Activated naive CD8-positive, alpha-beta T cell treated with anti-CD3 and anti-CD28 coated beads, Interleukin-2, amount 10 ng/mL, durations not matched to agents 7 days and 5 days (primary cell): ENCODE measurements around the gene ACOT7. TPM values are rescaled to one million over a fixed set of nuclear protein-coding genes. Genes with fewer than 3 reads are reported as not detected.

Source experiments
- ATAC-seq: fragments of 150-1000 bp; cut with Tn5 transposase; one replicate; pipeline ENCODE4 v1.10.0; 2021; ENCODE audit warnings: low read depth, moderate library complexity
- POLR2A ChIA-PET: fragments of 350-600 bp; sonication (Branson Sonifier 250); formaldehyde crosslinking; loops from one replicate; lab custom pipeline; 2021; ENCODE audit warnings: antibody characterized with exemption; lab: Charles Lee
- DNase-seq: peaks from one replicate; pipeline ENCODE4 v3.0.0; 2021
- H3K27ac Mint-ChIP-seq: one replicate; pipeline ENCODE4 v1.8.0; 2022; ENCODE audit warnings: mild to moderate bottlenecking, mixed read lengths
- H3K27me3 Mint-ChIP-seq: one replicate; pipeline ENCODE4 v1.8.0; 2022; ENCODE audit warnings: mild to moderate bottlenecking, moderate library complexity, mixed read lengths
- H3K36me3 Mint-ChIP-seq: one replicate; pipeline ENCODE4 v1.8.0; 2021; ENCODE audit warnings: mild to moderate bottlenecking, mixed read lengths
- H3K4me1 Mint-ChIP-seq: one replicate; pipeline ENCODE4 v1.8.0; 2021; ENCODE audit warnings: mixed read lengths
- H3K4me3 Mint-ChIP-seq: one replicate; pipeline ENCODE4 v1.8.0; 2022; ENCODE audit warnings: mild to moderate bottlenecking, moderate library complexity, mixed read lengths
- H3K9me3 Mint-ChIP-seq: one replicate; pipeline ENCODE4 v1.8.0; 2021; ENCODE audit warnings: mixed read lengths
- total RNA-seq, 2 experiments: library from RNA; stranded (reverse); gene quantifications; one replicate each; pipeline ENCODE4 v1.2.3, GENCODE V29; 2021

ACOT7 gene
- total RNA-seq, 2 experiments from 2014 or later: 43.9 to 52.8 TPM

DNA sequence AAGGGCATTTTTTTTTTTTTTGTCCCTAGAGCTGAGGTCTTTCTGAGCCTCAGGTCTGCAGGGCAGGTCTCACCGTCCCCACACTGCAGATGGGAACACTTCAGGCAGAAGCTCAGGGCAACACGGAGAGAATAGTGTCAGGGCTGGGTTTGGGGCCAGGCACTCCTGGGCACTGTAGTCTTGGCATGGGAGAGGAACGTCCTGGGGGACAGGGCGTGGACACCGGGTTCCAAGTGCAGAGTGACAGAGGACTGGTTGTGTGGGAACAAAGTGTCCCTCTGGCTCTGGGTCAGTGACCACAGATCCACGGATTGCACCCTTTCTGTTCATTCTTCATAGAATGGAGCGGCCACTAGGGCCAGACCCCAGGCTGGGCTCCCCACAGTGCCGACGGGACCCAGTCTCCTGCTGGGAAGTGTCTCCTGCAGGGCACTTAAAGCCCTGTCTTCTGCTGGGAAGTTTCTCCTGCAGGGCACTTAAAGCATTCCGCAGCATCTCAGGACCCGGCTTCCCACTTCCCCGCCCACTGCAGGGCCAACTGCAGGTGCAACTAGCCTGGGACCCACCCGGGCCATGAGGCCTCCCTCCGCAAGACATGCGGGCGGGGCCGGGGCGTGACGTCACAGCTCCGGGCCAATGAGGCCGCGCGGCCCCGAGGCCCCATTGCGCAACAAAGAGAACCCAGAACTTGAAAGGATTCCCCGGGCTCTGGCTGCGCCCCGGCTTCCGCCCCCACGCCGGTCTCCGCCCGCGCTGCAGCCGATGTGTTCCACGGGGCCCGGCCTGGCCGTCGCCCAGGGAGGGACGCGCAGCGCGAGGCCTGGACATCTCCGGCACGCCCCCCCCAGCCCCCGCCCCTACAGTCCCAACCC, 133.8 kb downstream of the ACOT7 start:
- POLR2A ChIA-PET: interaction anchor here (0.7 kb wide), 1 partner anchor 161 kb away, joined by 3 read pairs; no protein-coding TSS in a partner anchor
- H3K4me1 Mint-ChIP-seq: peaks cover 6% of the 10 kb centered on the region
- peaks cover 17% of the 10 kb centered on the region for H3K27me3 Mint-ChIP-seq

DNA sequence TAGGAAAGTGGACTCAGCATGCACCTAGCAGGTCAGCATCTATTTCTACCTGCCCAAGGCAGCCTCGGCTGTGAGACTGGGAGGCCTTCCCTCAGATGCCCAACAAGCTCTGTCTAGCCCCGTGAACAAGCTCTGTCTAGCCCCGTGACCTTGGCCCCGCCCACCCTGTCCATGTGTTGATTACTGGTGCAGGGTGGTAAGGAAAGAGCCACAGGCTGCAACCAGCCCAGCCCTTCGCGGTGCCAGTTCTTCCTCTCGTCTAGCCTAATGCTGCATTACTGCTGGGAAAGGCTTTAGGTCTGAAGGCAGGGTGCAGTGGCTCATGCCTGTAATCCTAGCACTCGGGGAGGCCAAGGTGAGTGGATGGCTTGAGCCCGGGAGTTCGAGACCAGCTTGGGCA, 134.9 kb downstream of the ACOT7 start:
- ATAC-seq: no peak
- H3K9me3 Mint-ChIP-seq: no peaks in the 10 kb centered on the region
- peaks cover 17% of the 10 kb centered on the region for H3K27me3 Mint-ChIP-seq
- H3K4me1 Mint-ChIP-seq: peaks cover 6% of the 10 kb centered on the region
- no peak overlapping the region for H3K4me3 Mint-ChIP-seq
- H3K36me3 Mint-ChIP-seq: no peaks in the 10 kb centered on the region
- no peak for DNase-seq
- POLR2A ChIA-PET: no interaction called here
- no peak overlapping the region for H3K27ac Mint-ChIP-seq

More for the DNA sequence above, 133.8 kb downstream of the ACOT7 start:
- H3K9me3 Mint-ChIP-seq: no peaks in the 10 kb centered on the region
- peak; percentile 88 for DNase-seq
- peak; percentile 79 for ATAC-seq
- H3K4me3 Mint-ChIP-seq: peak overlapping the region; percentile 52
- H3K27ac Mint-ChIP-seq: no peak overlapping the region
- no peaks in the 10 kb centered on the region for H3K36me3 Mint-ChIP-seq

DNA sequence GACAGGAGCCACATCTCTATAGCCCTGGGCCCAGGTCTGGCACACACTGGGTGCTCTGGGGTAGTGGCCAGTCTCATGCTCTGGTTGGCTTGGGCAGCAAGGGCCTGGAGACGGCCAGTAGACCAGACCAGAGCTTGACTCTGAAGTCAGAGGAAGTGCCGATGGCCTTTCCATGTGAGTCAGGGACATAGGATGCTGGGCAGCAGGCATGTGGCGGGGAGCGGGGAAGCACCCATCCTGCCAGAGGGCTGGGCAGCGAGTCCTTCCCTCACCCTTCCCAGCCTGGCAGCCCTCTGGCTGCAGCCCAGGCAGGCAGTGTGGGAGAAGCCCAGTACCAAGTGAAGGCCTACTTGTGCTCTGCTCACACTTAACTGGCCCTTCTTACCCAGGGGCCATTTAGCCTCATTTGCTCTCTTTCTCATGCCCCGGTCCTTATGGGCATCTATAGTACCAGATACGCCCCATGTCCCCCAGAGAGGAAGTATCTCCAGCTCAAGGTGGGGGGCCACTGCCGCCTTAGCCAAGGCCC, 136.0 kb downstream of the ACOT7 start:
- Mint-ChIP-seq H3K4me3 (no peak overlapping the region), H3K27ac (no peak overlapping the region), H3K4me1 (peaks cover 2% of the 10 kb centered on the region), H3K36me3 (no peaks in the 10 kb centered on the region), H3K27me3 (peaks cover 17% of the 10 kb centered on the region), H3K9me3 (no peaks in the 10 kb centered on the region)
- POLR2A ChIA-PET: no interaction called here
- no peak for DNase-seq
- ATAC-seq: no peak

DNA sequence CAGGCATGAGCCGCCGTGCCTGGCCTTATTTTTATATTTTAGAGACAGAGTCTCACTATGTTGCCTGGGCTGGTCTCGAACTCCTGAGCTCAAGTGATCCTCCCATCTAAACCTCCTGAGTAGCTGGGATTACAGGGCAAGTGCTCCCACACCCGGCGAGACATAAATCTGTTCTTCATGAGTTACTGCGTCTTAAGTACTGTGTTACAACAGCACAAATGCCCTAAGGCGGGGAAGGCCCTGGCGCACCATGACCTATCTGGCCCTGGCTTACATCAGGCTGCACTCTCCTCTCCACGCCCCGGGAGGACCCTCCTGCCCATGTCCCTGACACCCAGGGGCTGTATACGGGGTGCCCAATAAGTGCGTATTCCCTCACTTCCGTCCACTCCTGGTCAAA, 136.9 kb downstream of the ACOT7 start:
- ATAC-seq: no peak
- POLR2A ChIA-PET: no interaction called here
- H3K27me3 Mint-ChIP-seq: peaks cover 14% of the 10 kb centered on the region

DNA sequence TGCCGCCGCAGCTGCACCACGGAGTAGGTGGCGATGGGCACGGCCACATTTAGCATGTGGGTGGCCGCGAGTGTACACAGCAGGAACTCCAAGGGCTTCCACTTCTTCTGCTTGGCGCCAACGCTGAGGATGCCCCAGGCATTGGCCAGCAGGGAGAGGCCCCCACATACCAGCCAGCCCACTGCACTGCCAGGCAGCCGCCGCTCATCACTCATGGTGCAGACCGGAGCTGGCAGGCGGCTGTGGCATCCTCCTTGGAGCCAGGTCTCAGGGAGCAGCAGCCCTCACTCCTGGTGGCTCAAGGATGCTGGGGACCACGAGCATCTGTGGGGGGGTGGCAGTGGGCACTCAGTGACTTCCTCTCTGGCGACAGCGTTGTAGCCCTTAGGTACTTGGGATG, 138.9 kb downstream of the ACOT7 start:
- no peaks in the 10 kb centered on the region for H3K9me3 Mint-ChIP-seq
- no peak overlapping the region for H3K27ac Mint-ChIP-seq
- DNase-seq: no peak
- no peaks in the 10 kb centered on the region for H3K4me1 Mint-ChIP-seq
- no peak overlapping the region for H3K4me3 Mint-ChIP-seq
- H3K36me3 Mint-ChIP-seq: no peaks in the 10 kb centered on the region
- H3K27me3 Mint-ChIP-seq: peaks cover 27% of the 10 kb centered on the region
- ATAC-seq: no peak
- POLR2A ChIA-PET: no interaction called here

More for the DNA sequence above, 136.9 kb downstream of the ACOT7 start:
- H3K36me3 Mint-ChIP-seq: no peaks in the 10 kb centered on the region
- no peak overlapping the region for H3K27ac Mint-ChIP-seq
- DNase-seq: no peak
- no peak overlapping the region for H3K4me3 Mint-ChIP-seq
- H3K4me1 Mint-ChIP-seq: no peaks in the 10 kb centered on the region
- H3K9me3 Mint-ChIP-seq: no peaks in the 10 kb centered on the region

DNA sequence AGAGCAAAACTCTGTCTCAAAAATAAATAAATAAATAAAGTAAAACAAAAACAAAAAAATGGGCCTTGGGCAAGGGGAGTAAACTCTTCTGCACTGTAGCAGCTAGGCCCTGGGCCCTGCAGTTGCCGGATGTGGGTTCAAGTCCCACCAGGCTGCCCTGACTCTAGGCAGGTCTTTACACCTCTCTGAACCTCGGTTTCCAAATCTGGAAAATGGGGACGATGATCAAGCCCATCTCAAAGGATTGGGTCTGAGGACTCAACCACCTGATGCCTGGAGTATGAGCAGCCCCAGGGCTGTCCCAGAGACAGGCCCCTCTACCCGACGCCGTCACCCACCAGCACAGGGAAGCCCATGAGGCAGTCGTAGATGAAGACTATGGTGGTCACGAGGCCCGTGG, 140.2 kb downstream of the ACOT7 start:
- DNase-seq: no peak
- POLR2A ChIA-PET: no interaction called here
- Mint-ChIP-seq H3K27ac (no peak overlapping the region), H3K9me3 (no peaks in the 10 kb centered on the region), H3K27me3 (peaks cover 25% of the 10 kb centered on the region), H3K36me3 (no peaks in the 10 kb centered on the region), H3K4me3 (no peak overlapping the region), H3K4me1 (no peaks in the 10 kb centered on the region)
- no peak for ATAC-seq

DNA sequence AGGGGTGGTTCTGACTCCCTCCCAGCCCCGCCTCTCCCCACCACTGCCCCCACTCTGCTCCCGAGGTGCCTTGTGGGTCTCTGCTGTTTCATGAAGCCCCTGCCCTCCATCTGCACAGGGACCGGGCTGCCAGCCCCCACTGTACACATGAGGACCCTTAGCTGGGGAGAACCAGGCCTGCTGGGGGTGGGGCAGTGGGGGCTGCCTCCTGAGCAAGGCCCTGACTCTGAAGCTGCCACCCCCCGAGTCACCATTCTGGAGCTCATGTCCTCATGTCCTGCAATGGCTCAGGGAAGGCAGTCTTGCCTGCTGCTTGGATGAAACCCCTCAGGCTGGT, 141.2 kb downstream of the ACOT7 start:
- POLR2A ChIA-PET: no interaction called here
- Mint-ChIP-seq H3K27ac (no peak overlapping the region), H3K4me1 (no peaks in the 10 kb centered on the region), H3K4me3 (no peak overlapping the region), H3K9me3 (no peaks in the 10 kb centered on the region), H3K36me3 (no peaks in the 10 kb centered on the region), H3K27me3 (peaks cover 32% of the 10 kb centered on the region)
- peak; percentile 24 for DNase-seq
- ATAC-seq: no peak

DNA sequence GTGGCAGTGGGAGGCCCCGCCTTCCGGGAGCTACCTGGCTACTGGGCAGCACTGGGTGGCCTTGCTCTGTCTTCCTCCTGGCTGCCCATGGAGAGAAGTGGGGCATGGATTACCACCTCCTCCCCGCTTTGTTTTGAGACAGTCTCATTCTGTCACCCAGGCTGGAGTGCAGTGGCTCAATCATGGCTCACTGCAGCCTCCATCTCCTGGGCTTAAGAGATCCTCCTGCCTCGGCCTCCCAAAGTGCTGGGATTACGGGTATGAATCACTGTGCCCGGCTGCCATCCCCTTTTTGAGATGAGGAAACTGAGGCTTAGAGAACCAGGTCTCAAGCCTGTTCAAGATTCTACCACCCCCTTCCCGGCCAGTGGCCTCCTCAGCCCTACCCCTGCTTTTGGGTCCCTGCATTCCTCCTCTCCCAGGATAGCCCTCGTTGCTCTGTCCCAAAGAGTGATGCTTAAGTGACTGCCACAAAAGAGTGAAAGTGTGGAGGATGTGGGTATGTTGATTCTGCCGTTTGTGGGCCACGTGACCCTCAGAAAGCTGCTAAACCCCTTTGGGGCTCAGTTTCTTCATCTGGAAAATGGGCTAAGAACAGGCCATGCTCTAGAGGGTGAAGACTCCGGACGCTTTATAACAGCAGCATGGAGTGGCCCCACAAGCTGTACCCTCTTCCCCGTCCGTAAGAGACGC, 141.7 kb downstream of the ACOT7 start:
- POLR2A ChIA-PET: interaction anchor here (0.5 to 1.0 kb wide), 2 partner anchors 24 to 148 kb away, joined by 3 to 4 read pairs; no protein-coding TSS in a partner anchor
- ATAC-seq: no peak
- H3K4me1 Mint-ChIP-seq: no peaks in the 10 kb centered on the region
- H3K9me3 Mint-ChIP-seq: no peaks in the 10 kb centered on the region
- H3K27me3 Mint-ChIP-seq: peaks cover 37% of the 10 kb centered on the region
- no peak overlapping the region for H3K4me3 Mint-ChIP-seq
- no peak overlapping the region for H3K27ac Mint-ChIP-seq
- peak; percentile 18 for DNase-seq
- no peaks in the 10 kb centered on the region for H3K36me3 Mint-ChIP-seq

DNA sequence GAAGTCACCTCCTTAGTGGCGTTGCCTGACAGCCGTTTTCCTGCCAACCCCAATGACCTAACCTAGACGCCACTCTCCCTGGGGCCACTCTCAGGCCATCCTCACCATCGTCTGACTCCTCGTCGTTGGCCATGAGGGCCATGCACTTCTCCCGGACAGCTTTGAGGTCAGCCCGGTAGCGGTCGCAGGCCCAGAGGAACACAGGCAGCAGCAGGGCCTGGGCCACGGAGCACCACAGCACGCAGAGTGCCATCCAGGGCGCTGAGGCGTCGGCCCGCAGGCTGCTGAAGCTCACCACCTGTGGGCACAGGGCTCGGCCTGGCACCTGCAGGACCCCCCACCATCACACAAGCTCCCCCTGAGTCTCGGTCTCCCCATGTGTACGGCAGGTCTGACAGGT, 142.3 kb downstream of the ACOT7 start:
- no peak for ATAC-seq

DNA sequence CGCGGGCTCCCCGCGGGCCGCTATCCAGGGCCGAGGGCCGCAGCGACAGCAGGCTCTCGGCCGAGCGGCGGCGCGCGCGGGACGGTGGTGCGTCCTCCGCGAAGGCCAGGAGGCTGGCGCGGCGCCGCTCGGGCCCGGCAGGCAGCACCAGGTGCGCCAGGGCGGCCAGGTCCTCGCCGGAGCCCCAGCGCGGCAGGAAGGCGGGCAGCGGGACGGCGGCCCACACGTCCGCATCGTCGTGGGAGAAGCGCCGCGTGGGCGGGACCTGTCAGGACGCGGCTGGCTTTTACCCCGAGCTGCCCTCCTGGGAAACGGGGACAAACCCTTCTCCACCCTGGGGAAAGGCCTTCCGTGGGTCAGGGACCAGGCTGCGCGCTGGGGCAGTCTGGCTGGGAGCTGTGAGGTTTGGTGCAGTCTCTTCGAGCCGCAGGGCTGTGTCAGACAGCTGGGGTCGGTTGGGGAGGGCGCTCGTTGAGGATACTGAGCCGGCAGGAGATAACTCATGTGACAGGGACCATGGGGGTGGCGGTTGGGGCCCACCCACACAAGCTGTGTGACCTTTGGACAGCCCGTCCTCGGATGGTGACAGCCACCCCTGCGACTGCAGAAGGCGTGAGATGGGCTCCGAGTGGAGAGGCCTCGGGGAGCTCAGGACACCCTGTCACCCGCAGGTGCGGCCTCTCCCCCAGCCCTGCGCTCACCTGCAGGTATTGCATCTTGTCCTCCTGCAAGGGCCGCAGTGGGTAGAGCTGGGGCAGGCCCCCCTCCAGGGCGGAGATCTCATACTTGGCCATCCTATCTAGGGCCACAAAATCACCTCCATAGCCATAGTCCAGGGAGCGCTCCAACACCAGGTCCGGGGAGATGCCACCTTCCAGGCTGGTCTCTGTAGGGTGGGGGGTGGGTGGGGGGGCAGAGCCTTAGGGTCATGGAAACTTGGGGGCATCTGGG, 143.6 kb downstream of the ACOT7 start:
- Mint-ChIP-seq H3K27me3 (peaks cover 45% of the 10 kb centered on the region), H3K27ac (no peak overlapping the region), H3K4me1 (peaks cover 4% of the 10 kb centered on the region), H3K4me3 (no peak overlapping the region), H3K9me3 (no peaks in the 10 kb centered on the region), H3K36me3 (no peaks in the 10 kb centered on the region)
- ATAC-seq: no peak
- POLR2A ChIA-PET: no interaction called here
- DNase-seq: peak; percentile 37

More for the DNA sequence above, 142.3 kb downstream of the ACOT7 start:
- H3K27me3 Mint-ChIP-seq: peaks cover 42% of the 10 kb centered on the region
- H3K27ac Mint-ChIP-seq: no peak overlapping the region
- no peaks in the 10 kb centered on the region for H3K9me3 Mint-ChIP-seq
- no peaks in the 10 kb centered on the region for H3K36me3 Mint-ChIP-seq
- peak; percentile 27 for DNase-seq
- peaks cover 4% of the 10 kb centered on the region for H3K4me1 Mint-ChIP-seq
- H3K4me3 Mint-ChIP-seq: no peak overlapping the region
- POLR2A ChIA-PET: interaction anchor here (0.5 to 1.0 kb wide), 2 partner anchors 23 to 148 kb away, joined by 3 to 4 read pairs; no protein-coding TSS in a partner anchor

DNA sequence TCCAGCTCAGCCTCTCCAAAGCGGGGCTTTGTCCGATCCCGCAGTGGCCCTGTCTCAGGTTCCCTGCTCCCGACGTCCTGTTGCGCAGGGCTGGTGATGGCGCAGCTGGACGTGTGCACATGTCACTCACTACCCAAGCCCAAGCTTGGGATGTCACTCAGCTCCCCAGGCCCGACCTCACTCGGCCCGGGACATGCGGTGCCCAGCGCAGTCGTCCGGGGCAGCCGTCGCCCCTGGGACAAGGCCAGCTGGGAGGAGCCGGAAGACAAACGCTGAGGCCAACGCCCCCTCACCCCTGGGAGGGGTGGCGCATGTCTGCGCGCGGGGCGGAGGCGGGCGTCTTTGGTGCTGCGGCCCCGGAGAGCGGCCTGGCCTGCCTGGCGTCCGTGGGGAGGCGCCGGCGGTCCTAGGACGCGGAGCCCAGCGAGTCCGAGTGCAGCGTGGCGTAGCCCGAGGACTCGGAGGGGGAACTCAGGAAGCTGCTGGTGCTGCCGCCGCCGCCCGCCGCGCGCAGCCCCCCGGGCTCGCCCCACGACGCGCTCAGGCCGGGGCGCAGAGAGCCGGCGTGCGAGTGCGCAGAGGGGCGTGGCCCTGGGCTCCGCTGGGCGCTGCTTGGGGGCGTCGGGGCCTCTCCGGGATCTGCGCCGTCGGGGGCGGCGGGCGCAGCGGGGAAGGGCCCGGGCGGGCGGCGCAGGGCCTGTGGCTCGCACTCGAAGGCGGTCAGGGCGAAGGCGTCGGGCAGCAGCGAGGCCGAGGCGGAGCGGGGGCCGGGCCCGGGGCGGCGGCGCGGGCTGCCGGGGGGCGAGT, 144.4 kb downstream of the ACOT7 start:
- Mint-ChIP-seq H3K27ac (no peak overlapping the region), H3K4me1 (peaks cover 5% of the 10 kb centered on the region), H3K9me3 (no peaks in the 10 kb centered on the region), H3K4me3 (no peak overlapping the region), H3K36me3 (no peaks in the 10 kb centered on the region), H3K27me3 (peaks cover 53% of the 10 kb centered on the region)
- POLR2A ChIA-PET: no interaction called here
- peak; percentile 47 for DNase-seq
- no peak for ATAC-seq

DNA sequence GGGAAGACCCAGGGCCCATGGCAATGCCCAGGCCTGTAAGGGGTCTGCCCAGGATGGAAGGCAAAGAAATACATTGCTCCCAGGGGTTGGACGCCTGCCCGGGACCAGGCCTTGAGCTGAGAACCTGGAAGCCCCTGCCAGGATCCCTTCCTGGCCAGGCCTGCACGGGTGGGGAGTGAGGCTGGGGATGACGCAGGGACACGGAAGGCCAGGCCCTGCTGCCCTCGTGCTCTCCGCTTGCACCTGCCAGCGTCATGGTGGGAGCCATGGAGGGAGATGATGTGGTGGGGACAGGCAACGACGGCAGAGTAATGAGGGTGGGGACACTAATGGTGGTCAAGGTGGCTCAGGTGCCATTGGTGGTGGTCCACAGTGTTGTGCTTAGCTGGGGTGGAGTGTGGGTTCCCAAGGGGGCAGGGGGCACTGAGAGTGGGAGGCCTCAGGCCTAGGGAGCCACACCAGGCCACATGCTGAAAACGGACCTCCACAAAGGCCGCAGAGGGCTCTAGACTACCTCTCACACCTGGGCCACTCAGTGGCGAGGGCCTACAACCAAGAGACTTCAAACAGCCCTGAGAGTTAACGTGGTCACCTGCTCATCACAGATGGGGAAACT, 145.3 kb downstream of the ACOT7 start:
- ATAC-seq (no peak), DNase-seq (peak; percentile 32)
- POLR2A ChIA-PET: interaction anchor here (1.0 kb wide), 1 partner anchor 97 kb away, joined by 3 read pairs; no protein-coding TSS in a partner anchor
- Mint-ChIP-seq H3K36me3 (no peaks in the 10 kb centered on the region), H3K27me3 (peaks cover 62% of the 10 kb centered on the region), H3K4me3 (no peak overlapping the region), H3K27ac (no peak overlapping the region), H3K9me3 (no peaks in the 10 kb centered on the region), H3K4me1 (peaks cover 5% of the 10 kb centered on the region)
